Fibroblast of peridontal ligament (primary cell): ENCODE measurements around the gene SUMO1.

Source experiments
- DNase-seq: peaks from one replicate; pipeline ENCODE4 v3.0.0-alpha.2; 2010; ENCODE audit errors: extremely low read depth

SUMO1 gene

DNA sequence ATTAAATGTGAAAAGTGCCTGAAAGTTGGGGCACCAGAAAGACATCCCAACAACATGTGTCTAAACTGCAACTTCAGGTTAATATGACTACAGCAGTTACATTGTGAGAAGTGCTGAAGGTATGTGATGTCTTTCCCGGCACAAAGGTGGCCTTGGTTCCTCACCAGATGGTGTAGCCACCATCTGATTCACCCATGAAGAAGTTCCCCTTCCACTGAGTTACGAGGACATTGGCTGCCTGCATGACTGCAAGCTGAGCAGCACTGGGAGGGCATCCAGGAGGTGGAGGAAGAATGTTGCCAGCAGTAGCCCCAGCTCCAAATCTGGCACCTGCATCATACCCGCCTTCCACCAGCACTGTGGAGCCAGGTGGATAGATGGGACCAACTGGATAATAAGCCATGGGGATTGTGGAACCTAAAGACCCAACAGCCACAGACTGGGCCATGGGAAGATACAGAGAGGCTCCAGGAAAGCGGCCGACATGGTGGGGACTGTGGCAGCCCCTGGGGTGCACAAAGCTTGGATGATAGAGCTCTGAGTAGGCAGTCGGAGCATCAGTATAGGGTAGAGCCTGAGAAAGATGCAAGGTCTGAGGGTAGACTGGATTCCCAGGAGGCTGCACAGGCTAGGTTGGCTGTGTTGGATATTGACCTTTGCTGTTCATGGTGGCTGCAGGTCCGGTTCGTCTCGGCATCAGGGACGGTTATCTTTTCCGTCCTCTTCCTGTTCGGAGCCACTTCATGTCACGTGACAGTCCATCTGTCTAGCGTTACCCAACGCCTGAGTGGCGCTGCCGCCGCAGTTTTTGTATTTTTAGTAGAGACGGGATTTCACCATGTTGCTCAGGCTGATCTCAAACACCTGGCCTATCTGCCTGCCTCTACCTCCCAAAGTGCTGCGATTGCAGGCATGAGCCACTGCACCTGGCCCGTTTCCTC lies 36.9 kb downstream of the SUMO1 start:
- no peak for DNase-seq

DNA sequence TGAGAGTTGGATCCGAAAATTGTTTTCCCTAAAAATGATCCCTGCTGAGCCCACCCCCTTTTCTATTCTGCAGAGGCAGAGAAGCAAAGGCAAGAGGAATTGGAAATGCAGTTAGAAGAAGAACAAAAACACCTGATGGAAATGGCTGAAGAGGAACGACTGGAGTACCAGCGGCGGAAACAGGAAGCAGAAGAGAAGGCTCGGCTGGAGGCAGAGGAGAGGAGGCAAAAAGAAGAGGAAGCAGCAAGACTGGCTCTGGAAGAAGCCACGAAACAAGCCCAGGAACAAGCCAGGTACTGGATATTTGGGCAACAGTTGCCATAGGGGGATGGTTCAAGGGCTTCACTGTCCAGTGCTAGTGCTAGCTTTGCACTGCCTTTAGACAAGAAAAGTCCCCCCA lies 41.7 kb downstream of the SUMO1 start:
- DNase-seq = no peak

DNA sequence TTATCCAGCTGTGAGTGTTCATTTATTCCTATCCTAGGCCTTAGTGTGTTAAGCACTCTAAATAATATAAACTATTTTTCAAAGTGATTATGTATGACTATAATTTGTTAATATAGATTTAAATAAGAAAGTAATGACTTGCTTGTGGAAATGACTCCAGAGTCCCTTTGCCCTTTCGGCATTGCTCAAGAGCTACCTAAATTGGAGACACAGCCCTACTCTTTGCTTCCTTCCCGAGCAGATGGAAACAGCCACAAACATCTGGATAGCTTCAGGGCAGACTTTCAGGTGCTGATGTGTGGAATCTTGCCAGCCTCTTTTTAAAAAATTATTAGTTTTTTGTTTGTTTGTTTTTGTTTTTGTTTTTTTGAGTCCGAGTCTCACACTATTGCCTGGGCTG lies 44.0 kb downstream of the SUMO1 start:
- DNase-seq = no peak

DNA sequence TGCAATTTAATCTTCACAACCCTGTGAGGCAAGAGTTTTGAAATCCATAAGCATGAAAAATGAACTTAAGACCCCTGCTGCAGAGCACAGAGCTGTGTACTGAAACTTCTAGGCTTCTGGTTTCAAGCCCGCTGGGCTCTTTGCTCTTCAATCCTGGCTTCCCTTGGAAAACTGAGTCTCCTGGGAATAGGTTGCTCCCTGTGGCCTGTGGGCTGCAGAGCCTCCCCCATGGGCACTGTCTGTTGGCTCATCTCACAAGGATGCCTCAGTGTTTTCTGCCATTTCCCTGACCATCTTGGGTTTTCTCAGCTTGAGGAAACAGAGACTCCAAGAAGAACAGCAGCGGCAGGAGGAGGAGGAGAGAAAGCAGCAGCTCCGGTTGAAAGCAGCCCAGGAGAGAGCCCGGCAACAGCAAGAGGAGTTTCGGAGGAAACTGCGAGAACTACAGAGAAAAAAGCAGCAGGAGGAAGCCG lies 44.5 kb downstream of the SUMO1 start:
- DNase-seq = peak; percentile 29

DNA sequence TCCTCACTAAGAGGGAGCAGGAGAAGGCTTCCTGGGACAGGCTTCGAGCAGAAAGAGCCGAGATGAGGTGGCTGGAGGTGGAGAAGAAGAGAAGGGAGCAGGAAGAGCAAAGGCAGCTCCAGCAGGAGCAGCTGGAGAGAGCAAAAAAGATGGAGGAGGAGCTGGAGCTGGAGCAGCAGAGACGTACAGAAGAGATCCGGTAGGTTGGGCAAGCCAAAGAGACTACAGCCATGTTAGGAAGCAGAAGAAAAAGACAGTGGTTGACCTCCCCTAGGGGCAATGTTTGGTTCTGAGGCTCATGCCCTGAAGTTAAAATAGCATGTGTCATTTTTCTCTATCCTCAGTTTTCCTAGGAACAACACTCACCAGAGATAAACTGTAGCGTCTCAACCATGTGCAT lies 45.1 kb downstream of the SUMO1 start:
- DNase-seq = no peak

DNA sequence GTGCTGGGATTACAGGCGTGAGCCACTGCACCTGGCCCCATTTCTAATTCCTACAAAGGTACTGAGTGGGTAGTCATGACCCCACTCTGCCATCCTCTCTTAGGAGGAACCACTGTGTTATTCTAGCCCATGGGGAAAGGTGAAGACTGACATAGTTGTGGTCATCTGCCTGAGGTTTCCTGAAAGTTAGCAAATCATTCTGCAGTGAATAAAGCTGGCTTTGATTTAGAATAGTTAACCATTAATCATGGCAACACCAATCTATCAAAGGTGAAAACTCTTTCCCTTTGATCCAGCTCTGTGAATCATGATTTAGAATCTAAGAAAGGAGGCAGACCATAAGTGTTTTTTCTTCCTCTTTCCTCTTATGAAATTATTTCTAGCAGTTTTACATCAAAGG lies 50.8 kb downstream of the SUMO1 start:
- no peak for DNase-seq

DNA sequence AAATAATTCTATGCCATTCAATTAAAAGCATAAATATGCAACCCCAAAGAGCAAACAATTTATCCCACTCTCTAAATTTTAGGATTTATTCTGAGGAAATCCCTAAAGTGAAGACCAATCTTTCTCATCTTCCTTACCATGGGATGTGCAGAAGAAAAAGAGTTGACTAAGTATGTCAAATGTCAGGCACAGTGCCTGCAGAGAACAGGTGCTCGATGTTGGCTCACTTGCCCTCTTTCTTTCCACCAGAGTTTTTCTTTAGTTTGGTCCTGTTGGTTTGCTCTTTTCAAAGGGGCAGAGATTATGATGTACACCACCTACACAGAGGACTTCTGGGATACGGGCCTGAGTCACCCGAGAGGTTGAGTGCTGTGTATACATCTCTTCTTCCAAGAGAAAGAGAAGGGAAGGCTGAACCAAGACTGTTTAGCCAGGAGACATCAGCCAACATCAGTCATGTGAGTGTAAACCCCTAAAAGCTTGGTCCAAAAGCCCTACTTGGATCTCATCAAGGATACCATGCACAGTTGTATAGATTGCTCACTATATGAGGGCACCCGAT lies 51.7 kb downstream of the SUMO1 start:
- no peak for DNase-seq

DNA sequence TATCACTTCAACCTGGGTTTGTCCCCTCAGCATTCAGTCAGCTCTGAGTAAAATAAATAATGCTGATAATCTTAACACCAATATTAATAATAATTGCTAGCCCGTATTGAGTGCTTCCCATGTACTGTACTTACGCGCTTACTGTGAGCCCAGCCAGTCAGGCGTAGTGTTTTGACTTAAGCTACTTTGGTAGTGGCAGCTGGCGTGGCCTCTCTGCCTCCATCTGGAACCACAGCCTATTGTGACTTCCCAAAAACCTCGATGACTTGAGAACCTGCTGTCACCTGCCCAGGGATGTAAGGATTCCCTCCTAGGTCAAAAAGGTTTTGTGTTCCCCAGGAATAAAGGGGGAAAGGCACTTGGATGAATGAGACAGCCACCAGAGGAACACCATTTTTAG lies 53.2 kb downstream of the SUMO1 start:
- DNase-seq = no peak

DNA sequence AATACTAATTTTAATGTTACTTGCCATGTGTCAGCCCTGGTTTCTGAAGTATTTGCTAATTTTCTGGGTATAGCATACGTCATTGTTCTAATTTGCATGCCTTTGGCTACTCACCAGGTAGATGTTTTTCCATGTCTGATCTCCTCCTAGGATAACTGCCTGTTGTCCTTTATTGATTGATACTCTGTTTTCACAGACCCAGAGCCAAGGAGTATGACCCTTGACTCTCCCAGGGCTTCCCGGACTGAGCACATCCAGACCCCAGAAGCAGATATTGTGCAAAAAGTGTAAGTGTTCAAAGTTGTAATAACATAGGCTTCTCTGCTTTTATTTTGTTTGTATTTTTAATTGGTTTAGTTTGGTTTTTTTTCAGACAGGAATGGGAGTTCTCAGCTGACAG lies 53.8 kb downstream of the SUMO1 start:
- DNase-seq = no peak

DNA sequence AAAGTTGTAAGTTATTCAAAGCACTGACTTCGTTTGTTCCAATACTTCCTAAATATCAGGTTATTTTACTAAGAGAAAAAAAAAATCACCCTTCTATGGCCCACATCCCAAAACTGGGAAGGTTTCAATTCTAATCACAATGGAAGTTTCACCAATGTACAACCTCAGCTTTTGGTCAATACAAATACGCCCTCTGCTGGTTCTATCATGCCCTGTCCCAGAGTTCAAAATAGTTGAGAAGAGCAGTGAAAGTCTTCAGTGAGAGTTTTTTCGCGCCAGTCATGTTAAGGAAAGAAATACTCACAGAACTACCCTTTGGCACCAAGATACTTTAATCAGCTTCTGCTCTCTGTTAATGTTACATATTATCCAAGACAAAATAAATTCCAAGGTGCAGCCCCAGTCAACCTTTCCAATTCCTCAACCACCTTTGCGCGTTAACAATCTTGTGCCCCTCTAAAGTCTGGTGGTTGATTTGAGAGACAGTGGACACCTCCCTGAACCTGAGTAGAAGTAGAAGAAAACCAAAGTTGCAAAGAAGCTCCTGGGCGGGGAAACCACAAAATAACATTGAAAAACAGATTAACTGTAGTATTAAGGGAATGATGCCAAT lies 59.9 kb downstream of the SUMO1 start:
- peak; percentile 89 for DNase-seq

DNA sequence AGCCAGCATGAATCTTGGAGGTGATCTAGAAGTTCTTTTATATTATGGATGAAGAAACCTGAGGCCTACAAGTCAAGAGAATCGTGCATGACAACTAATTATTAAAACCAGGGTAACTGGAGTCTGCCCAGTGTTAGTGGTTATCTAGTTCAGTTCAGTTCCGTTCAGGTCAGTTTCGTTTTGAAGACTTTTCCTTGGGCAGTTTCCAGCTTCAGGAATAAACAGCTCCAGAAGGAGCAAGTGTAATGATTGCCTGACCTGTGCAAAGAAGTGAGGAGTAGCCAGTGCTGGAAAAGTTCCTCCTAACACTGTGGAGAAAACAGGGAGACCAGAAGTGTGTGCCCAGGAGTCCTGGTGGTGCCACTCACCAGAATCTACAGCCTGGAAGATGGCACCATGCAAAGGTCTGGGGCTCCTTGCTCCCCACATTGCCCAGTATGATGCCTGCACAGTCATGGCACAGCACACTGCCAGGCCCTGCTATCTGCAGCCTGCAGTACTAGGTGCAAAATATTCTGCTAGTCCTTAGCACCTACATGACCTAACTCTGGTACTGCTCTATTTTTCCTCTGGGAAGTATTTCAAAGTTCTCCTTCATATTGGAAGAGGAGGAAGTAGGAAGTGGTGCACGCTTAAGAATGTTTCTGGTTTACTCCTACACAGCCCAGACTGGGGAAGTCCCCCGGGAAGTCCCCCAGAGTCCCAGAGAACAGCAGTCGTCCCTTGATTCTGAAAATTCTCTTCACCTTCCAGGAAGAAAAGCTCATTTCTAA lies 65.8 kb downstream of the SUMO1 start:
- DNase-seq = no peak

DNA sequence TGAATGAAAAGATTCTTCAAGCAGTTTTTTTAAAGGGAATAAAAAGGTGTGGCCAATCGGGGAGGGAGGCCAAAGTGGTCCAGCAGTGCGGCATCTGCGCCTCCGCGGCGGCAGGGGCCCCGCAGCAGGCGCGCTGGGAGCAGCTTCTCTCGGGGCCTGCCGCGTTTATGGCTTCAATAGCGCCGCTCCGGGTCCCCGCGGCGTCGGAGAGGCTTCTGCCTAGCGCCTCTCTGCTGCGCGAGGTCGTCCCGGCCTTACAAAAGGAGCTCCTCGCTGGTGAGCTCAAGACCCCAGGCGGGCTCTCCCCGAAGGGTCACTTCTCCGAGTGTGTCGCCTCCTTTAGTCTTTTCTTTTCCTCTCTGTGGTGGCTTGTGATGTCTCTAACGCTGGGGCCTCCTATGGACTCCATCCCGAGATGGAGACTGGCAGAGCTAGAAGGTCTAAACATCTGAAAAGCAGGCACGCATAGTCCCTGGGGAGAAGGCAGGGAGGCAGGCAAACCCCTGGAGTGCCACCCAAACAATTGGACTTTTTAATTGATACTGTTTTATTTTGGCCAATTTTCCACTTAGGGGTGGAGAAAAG lies 67.1 kb downstream of the SUMO1 start:
- no peak for DNase-seq

DNA sequence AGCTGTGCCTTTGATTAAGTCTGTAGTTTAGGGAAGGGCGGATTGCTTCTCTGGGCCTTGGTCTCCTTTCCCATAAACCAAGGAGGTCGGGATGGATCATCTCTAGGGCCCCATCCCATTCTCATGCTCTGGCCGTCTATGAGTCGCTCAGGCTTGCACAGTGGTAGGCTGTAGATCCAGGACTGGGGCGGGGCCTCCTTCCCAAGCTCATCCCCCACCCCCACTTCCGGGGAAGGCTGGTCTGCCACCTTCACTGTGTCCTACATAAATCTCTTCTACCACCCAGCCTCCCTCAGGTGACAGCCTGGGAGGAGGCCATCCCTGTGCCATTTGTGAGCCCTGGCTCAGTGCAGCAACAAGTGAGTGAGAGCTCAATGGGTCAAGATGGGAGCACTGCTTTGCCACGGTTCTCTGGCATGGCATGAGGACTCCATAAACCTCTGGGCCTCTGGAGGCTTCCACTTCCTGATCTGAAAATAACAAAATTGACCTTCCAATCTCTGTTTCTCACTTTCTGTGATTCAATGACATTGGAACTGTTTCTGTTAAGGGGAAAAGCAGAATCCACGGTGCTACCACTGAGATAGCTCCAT lies 68.5 kb downstream of the SUMO1 start:
- DNase-seq = no peak

DNA sequence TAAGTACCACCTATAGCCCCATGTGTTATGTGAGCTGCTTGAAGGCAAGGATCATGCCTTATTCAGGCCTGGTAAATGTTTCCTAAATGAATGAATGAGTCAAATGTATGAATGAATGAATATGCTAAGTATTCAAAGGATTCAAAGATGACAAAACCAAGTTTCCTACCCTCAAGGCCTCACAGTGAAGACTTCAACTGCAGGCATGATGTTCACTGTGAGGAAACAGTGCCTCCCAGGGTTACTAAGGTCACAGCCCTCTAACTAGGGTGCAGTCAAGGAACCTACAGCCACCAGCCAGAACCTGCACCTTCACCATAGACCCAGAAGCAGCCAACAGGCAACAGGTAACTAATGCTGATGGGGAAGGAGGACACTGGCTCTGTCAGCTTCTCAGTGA lies 69.3 kb downstream of the SUMO1 start:
- DNase-seq = no peak

DNA sequence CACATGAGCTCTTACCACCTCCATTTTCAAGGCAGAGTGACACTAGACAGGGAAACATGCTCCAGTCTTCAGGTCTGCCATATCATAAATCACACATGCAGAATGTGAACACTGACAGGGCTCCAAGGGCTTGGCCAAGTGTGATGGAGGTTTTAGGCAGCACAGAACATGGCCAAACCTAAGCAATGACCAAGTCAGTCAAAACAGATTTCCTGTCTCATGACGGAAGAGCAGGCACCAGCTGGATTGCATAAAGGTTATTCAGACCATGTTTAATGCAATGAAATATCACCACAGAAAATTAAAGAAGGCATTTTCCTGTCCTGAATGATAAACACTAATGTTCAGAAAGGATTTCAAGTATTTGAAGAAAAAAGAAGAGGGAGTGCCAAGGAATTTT lies 72.5 kb downstream of the SUMO1 start:
- peak; percentile 34 for DNase-seq

DNA sequence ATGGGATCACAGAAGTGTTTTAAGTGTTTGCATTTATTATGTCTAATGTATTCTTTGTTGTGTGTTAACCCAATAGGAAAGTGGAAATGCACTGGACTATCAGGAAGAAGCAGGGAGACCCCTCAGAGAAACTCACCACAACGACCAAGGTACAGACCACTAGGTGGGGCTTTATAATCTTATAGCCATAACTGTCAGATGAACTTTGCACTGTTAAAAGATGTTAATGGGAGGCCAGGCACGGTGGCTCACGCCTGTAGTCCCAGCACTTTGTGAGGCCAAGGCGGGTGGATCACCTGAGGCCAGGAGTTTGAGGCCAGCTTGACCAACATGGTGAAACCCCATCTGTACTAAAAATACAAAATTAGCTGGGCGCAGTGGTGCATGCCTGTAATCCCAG lies 73.2 kb downstream of the SUMO1 start:
- no peak for DNase-seq

DNA sequence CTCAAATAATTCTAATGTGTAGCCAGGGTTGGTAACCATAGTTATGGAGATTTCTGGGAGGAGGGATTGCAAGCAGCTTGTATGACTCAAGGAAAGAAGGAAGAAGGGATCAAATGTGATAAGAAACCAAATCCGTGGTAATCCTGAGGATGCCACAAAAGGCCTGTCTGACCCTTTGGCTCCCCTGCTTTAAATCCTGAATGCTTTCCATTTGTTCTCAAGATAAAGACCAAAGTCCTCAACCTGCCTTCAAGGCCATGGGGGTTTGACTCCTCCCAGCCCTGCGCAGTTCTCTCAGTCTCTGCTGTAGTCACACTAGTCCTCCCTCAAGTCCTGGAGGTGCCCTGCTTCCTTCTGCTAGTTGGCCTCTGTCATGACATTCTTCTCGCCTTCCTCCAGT lies 74.0 kb downstream of the SUMO1 start:
- DNase-seq = no peak

DNA sequence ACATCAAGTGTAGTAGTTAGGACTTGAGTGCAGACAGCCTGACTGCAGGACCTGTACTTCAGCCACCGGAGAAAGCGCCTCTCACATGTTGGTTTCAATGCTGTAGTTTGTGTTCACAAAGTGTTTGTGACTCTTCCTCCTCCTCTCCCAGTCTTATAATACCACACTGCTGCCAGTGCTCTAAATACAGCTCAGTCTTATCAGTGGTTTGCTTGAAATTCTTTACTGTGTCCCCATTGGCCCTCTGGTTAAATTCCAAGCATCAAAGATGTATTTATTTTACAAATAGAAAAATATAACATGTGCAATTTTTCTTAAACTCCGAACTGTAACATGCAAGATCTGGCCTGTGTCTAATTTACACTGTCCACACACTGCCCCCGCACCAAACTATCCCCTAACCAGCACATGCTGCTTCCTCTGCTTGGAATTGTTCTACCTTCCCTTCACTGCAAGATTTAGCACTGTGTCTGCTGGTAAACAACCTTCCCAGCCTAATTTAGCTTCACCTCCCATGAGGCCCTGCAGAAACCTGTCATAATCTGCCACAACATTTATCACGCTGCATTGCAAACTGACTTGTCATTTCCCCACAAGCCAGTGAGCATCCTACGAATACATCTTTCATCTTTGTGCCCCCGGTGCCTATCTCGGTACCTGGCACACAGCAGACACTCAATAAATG lies 77.1 kb downstream of the SUMO1 start:
- DNase-seq = no peak

DNA sequence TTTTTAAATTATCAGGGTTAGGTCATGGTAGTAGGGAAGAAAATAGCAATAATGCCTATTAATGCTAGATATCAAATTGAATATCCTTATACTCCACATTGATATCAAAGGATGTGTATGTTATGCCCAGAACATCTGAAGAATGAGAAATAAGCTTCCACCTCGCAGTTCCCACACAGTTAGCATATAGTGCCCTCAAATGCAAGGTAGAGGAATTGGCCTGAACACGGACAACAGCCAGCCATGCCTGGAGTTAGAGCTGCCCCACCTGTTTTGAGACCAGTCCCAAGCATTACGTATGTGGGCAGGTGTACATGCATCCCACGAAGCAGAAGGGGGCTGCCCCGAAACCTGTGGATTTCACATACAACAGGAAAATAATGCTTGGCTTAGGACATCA lies 79.6 kb downstream of the SUMO1 start:
- peak; percentile 75 for DNase-seq

DNA sequence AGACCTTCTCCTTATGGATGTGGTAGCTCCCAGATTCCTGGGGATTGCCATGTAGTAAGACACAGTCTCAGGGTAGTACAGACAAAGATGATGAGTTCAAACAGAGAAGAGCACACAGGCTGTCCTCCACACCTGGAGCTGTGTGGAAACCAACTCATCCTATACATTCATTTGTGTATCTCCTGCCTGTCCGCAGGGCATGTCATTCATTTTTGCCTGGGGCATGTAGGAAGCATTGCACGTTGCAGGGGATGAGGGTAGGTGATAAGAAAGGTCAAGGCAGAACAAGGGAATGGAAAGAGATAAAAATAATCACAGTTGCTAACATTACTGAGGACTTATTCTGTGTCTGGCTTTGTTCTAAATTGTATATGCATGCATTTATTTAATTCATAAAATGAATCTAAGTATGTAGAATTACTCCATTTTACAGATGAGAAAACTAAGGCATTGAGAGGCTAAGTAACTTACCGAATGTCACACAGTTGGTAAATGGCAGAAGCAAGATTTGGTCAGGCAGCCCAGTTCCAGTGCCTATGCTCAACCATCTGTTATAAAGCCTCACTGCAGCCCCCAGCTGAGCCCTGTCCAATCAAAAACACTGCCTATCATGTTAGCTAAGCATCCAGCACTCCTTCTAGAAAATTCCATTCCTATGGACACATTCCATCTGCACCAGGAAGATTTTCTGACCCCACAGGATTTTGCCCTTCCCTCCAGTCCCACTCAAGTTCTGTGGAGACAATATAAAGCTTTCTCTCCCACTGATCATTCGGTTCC lies 81.0 kb downstream of the SUMO1 start:
- no peak for DNase-seq
